GM21515 (cell line): ENCODE measurements around the gene ACTL8.
"Not testable (repeated sequence)": the region's sequence is repeated elsewhere in the genome, so short reads cannot be mapped to it uniquely, and the experiment has no call there.

ENCODE experiments used
- ATAC-seq: cut with Tn5 transposase; IDR thresholded peaks from one replicate; pipeline ENCODE4 v1.9.1; 2021; ENCODE audit not compliant: unreplicated experiment

Gene ACTL8

DNA sequence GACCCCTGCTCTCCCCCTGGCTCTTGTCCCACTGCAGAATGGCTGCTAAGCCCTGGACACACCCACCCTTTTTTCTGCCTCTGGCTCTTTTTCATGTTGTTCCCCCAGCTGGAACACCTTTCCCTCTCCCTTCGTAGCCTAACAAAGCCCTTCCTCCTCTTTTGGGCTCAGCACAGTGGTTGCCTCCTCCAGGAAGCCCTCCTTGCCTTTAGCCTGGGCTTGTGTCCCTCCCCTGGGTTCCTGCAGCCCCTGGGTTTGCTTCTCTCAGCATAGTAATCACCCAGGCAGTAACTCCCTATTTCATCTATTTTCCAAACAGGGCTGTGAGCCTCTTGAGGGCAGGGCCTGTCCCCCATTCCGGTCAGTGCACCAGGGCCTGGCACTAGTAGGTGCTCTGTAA, 19.8 kb upstream of the ACTL8 start:
- ATAC-seq = no peak

GRCh38 chr1:17735793-17736192, 19.3 kb upstream of the ACTL8 start:
- ATAC-seq = no peak

DNA sequence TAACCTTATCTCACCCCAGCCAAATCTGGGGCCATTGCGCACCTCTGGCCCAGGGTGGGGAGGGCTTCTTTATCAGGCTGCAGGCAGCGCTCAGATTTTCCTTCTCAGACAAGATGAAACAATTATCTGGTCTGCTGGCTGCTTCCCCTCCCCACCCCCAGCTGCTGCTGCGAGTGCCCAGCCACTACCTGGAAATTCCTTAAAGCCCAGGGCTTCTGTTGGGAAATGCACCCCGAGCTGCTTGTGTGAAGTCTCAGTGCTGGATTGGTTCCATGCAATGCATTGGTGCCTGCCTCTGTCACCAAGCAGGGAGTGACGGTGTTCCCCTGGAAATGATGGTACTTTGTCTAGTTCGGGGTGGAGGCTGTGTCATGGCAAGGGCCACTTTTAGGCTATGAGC, 18.5 kb upstream of the ACTL8 start:
- no peak for ATAC-seq

DNA sequence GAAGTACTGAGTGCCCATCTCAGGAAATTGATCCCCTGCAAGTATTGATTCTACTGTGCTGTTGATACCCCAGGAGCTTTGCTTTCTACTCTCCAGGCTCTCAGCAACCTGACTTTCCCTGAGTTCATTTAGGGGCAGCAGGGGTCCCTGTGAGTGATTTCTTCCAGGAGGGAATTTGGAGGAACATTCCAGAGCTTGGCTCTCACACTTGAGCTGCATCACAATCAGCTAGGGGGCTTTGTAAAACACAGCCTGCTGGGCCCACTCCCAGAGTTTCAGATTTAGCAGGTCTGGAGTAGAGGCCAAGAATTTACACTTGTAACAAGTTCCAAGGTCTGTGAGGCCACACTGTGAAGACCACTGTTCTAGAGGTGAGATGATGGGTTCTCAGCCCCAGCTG, 16.1 kb upstream of the ACTL8 start:
- ATAC-seq = no peak

DNA sequence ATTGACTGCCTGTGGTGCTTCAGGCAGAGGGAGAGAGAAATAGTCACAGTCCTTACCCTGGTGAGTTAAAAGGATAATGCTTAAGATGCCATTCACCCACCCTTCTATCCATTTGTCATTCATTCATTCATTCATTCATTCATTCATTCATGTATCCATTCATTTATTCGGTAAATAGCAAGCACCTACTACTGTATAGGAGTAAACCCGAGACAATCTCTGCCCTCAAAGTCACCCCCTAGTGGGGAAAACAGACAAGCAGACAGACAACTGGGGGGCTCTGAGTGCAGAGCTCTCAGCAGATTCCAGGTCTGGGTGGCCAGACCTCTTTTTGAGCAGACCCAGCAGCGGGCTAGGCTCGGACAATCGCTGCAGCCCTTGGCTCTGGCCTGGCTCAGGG, 14.1 kb upstream of the ACTL8 start:
- ATAC-seq = no peak

GRCh38 chr1:17742583-17742982, 12.6 kb upstream of the ACTL8 start:
- no peak for ATAC-seq

GRCh38 chr1:17743008-17743647, 12.0 kb upstream of the ACTL8 start:
- no peak for ATAC-seq

DNA sequence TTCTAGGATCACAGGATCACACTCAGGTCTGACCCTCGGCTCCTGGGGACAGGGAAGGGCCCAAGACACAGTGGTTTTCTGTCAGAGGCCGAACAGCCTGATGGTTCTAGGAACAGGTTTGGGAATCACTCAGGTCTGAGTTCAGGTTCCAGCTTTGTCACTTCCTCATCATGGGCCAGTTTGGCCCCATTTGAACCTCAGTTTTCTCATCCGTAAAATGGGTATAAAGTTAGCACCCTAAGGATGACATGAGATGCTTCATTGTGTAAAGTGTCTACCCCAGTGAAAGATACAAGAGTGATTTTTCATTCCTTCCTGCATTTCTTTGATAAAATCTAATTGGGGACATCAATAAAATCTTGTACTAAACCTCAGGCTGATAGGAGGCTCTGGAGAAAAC, 11.2 kb upstream of the ACTL8 start:
- ATAC-seq = no peak

DNA sequence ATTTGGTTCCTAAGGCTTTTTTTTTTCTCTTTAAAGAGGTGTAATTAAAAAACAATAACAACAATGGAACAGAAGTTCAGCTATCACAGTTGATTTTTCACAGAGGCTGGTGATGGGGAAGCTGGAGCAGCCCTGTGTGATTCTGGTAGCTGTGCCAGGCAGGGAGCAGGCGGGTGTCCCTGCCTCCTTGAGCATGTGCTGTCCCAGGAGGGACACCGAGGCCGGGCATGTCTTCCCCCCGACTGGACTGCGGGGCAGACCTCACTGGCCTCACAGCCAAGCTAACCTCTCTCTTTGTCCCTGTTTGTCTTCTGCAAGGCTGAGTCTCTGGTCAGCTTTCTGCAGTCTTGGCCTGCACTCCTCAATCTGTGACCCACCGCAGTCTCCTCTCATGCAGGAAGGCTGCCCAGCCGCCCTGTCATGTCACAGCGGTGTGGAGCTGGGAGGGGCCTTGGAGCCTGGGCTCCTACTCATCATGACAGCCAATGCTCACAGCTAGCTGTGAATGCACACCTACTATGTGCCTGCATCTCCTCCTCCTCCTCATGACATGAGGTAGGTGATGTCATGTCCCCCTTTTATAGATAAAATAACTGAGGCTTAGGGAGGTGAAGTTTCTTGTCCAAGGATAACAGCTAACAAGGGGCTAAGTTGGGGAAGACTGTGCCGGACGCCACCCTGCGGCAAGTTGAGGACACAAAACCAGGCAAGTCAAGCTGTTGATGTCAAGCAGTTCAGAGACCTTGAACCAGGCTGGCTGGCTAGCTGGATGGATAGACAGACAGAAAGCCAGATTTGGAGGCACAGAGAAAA, 10.3 kb upstream of the ACTL8 start:
- no peak for ATAC-seq

DNA sequence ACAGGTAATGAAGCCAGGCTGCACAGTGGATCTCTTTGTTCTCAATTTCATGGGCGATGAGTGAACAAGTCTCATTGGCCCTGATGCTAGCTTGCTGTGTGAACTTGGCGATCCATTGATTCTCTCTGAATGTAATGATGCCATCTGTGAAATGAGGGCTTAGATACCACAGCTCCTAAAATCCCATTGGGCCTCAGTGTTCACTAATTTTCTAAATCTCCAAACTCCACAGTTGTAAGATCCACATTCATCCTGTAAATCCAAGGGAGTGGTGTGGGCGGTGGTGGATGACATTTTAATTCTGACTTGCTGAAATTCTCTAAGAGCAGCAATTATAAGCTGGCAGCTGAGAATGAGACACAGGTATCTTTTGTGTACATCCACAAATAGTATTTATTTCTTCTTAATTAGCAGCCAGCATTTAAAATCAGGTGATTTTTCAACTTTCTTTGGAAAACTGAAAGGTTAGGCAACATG, 9.6 kb upstream of the ACTL8 start:
- no peak for ATAC-seq

DNA sequence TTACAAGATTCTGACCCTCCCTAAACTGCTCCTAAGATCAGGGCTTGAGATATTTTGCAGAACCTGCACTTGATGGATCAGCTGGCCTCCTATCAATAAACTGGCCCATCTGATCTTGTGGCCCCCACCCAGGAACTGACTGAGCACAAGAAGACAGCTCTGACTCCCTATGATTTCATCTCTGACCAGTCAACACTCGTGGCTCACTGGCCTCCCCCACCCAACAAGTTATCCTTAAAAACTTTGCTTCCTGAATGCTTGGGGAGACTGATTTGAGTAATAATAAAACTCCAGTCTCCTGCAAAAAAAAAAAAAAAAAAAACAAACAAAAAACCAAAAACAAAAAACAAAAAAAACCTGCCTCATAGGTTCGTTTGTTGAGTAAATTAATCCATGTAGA, 8.9 kb upstream of the ACTL8 start:
- ATAC-seq = not testable (repeated sequence)

DNA sequence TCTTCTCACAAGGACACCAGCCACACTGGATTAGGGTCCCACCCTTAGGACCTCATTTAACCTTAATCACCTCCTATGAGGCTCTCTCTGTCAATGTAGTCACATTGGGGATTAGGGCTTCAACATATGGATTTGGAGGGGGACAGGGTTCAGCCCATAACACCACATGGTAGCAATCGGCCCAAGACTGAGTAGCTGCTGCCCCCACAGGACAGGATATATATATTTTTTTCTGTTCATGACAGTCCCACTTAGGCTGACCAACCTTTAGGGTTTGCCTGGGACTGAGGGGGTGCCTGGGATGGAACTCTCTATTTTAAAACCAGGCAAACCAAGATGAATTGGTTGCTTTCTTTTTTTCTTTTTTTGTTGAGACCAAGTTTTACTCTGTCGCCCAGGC, 8.2 kb upstream of the ACTL8 start:
- ATAC-seq = no peak

- no peak for ATAC-seq
Measured at GRCh38 chr1:17750333-17750732, 4.8 kb upstream of the ACTL8 start.

DNA sequence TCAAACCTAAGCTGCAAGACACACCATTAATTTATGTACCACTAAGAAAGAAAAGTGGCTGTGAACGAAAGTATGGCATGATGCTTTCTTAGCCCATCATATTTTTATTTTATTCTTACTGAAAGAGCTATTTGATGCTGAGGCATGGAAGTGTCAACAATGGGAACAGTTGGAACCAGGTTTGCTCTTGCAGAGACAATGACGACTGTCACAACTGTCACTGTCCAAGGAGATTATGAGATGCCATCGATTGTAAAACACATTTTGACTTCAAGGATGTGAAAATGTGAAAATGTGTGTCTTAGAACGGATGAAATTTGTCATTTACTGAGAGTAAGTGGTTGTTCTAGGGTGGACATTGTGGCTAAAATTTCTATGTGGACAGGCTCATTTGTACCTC, 2.8 kb upstream of the ACTL8 start:
- ATAC-seq = no peak

DNA sequence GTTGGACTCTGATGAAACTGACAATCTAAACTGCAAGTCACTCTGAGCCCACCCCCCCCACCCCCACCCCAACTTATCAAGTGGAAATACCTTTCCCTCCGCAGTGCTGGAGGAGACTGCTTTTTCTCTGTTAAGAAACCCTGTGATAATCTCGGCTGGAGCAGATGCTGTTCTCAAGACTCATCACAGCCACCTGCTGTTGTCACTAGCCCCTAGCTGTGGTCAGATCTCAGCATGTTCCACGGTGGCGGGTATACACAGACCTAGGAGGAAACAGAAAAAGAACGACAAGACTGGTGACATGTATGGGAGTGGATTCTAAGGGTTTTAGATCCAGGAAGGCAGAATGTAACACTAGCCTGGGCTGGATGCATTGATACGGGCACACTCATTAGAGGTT, 2.3 kb downstream of the ACTL8 start:
- ATAC-seq = no peak

GRCh38 chr1:17759114-17759513, 4.0 kb downstream of the ACTL8 start:
- ATAC-seq = no peak

GRCh38 chr1:17762313-17762712, 7.2 kb downstream of the ACTL8 start:
- no peak for ATAC-seq

GRCh38 chr1:17763417-17763816, 8.3 kb downstream of the ACTL8 start:
- ATAC-seq = no peak

DNA sequence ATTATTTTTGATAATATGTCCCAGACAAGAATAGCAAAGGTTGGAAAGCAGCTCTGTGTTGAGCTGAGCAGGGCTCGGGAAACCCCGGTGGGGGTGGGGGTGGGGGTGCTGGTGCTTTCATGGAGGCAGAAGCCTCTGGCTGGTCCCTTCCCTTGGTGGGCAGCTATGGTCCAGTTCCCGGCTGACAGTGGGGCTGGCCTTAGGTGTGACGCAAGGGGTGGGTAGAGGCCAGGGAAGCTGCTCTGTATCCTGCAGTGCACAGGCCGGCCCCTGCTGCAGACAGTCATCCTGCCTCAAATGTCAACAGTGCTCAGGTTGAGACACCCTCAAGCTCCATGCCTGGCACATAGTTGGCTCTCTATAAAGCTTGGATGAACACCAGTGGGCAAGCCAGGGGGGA, 8.9 kb downstream of the ACTL8 start:
- no peak for ATAC-seq

DNA sequence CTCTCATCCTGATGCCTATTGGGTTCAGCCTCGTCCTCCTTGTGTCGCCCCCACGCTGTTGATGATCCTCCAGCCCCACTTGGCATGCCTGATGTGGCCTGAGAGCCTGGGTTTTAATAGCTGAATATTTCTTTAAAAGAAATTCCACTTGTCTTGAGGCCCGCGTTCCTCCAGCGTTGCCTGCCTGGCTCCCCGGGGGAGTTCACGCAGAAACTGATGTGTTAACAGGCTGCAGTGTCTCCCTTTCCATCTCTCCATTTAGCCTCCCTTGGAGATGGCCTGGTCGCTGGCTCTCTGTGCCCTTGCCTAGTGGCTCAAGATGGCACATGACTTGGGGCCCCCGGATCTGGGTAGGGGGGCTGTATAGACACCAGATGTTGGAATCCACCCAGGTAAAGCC, 9.5 kb downstream of the ACTL8 start:
- no peak for ATAC-seq

DNA sequence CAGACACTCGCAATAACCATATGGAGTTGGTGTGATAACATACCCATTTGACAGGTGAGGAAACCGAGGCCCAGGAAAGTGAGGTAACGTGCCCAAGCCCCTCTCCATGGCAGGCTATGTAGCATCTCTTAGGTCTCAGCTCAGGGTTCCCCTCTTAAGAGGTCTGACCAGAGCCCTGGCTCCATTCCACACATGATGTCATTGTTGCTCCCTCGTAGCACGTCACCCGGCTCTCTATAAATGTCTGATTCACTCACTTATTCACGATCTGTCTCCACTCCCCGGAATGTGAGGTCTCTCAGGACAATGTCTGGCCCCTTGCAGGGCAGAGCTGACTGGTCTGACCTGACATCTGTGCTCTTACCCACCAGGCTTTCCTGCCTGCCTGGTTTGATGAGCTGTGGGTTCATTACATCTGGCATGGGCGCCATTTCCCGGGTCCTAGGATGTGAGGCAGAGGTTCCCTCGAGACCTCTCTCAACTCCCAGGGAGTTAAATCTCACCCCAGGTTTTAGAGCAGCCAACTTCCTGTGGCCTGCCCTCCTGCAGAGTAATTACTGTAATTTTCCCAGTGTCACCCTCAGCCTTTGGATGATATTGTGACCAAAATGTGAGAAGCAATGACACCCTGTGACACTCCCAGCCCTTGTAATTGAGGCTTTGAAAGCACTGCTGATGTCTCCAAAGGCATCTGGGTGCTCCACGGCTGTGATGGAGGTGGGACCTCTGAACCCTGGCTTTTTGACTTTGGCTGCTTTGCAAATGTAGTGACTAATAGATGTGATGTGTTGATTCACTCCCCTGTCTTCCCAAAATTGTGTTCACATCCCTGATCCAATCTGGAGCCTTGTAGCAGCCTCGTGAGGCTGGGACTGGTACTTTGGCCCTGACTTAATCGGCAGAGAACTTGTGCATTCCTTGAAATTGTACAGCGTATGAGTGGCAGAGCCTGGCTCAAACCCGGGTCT, 10.6 kb downstream of the ACTL8 start:
- ATAC-seq = no peak
